GM18517 (cell line): ENCODE measurements around the gene CNOT4.

Source experiments
- ATAC-seq: cut with Tn5 transposase; IDR thresholded peaks from one replicate; pipeline ENCODE4 v1.9.1; 2021; ENCODE audit warnings: mild to moderate bottlenecking, moderate library complexity; ENCODE audit not compliant: unreplicated experiment

The CNOT4 gene

DNA sequence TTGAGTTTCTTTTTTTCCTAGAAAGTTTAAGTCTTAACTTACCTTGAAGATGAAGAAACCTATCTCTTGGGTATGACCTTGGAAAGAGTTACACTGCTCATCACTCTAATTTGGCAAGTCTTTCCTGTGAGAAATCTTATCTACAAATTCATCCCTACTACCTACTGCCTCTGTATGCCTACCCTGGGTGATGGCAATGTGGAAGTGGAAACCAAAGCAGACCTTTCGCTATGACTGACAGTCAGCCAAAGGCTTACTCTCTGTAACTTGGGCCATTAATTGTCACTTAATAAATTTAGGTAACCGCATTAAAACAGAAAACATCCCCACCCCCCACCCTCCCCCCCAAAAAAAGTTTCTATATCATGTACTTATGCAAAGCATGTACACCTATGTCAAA is 103.9 kb downstream of the CNOT4 start:
- ATAC-seq: no peak

DNA sequence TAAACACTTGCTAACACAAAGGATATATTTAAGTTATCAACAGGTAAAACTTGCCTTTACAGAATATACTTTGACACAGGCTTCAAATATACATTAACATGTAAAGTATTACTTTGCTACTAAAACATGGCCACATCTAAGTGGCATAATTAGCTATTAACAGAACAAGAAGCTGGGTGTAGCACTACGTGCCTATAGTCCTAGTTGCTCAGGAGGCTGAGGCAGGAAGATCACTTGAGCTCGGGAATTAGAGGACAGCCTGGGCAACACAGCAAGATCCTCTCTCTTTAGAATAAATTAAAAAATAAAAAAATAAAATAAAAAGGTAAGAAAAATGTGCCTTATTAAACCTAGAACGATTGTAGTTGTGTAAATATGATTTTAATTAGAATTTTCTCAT is 106.6 kb downstream of the CNOT4 start:
- no peak for ATAC-seq

DNA sequence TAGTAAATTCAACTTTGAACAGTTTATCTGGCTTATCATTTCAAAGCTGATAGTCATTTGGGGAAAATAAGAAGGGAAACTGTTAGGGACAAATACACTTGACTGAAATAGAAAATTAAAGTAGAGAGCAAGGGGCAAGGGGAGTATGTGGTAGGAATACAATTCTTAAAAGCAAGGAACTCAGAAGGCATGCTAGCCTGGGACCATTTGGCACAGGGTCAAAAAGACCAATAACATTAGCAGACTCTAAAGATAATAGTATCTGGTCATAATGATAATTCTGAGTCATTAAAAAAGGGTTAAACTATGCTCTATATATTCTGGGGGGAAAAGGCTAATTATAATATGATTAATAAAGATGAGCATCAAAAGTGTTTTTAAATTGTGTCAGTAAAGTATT is 112.2 kb downstream of the CNOT4 start:
- ATAC-seq: no peak

DNA sequence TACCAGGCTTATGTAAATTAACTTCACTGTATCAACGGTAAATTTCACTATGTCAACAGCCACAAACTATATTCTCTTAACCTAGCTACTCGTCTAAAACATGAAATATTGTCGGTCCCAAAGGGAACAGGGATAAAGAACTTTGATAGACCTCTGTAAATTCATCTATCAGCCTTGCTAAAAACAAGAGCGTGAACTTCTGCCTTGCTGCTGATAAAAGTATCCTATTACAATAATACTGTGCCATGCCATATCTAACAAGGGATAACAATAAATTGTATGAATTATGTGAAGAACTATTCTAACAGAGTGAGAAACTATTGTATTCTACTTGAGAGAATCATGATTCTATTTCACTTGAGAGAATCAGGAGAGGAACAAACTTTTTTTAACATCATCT is 117.2 kb downstream of the CNOT4 start:
- ATAC-seq: no peak

DNA sequence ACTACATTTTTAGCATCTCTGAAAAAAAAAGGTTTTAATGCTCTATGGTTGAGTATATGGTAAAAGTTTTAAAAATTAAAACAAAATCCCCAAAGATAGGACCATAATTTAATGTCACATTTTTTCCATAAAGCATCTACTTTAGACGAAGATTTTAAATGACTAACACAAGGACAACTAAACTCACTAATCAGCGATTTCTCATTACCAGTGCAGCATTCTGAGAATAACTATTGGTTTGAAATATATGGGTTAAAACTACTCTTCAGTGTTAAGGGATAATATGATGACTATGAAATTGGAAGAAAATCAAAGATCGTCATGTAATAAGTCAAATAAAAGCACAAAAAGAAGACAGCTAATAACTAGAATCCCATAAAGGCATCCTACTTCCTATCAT is 118.4 kb downstream of the CNOT4 start:
- no peak for ATAC-seq

DNA sequence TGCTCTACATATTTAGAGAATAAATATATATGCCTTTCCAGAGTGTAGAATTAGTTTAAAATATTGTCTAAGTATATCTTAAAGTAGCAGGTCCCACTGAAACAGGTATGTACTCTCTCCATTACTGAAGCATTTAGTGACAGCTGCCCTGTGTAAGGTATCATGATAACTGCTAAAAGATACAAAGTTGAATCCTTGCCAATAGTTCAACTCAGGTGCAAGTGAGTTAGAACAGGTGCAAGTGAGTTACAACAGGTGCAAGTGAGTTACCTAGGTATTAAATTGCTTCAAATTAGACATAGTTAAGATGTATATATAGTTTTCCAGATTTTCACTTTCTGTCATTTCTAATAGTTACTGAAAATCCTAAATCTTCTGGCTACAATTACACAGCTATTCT is 119.1 kb downstream of the CNOT4 start:
- no peak for ATAC-seq

DNA sequence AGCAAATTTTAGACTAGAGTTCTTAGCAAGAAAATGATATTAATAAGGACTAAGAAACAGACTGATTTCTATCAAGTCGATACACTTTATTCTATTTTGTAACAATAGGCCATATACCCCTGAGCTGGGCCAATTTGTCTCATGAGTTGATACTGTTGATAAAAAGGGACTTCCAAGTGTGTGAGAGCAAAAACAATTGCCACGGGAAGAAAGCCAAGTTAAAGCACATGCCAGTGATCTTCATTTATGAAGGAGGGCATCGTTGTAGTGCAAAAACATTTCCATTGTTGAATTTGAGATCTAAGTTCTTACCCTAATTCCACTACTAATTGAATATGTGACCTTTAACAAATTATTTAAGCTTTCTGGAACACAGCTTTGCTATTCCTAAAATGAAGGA is 119.9 kb downstream of the CNOT4 start:
- no peak for ATAC-seq

DNA sequence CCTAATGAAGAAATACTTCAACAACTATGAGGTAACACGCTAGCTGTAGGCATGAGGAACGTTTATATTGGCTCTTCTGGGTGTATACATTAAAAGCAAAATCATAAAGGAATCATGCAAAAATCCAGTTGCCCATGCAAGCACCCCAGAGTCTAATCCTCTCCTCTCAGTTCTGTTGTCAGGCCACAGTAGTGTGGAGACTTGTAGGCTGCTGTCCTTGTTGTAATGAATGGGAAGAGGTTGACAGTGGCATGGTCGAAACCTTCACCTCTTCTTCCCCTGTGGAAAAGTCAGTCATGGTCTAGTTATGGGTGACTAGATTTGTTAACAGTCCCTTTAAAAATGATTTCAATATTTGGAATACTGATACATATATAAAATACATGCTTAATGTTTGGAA is 121.3 kb downstream of the CNOT4 start:
- no peak for ATAC-seq

DNA sequence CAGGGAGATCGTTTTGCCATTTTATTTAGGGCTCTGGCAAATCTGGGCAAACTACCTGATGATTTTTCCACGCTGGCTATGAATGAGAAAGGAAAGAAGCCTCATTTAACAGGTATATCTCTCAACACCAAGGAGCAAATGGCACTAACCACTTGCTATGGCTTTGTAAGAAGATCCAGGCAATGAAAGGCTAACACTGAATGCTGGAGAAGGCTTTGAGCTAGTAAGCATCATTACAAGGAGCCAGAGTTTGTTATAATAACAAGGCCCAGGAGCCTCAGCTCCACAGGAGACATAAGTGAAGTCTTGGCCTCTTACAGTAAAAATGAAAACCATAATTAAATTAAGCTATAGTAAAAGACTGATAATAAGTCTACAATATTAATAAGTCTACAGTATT is 123.1 kb downstream of the CNOT4 start:
- no peak for ATAC-seq

DNA sequence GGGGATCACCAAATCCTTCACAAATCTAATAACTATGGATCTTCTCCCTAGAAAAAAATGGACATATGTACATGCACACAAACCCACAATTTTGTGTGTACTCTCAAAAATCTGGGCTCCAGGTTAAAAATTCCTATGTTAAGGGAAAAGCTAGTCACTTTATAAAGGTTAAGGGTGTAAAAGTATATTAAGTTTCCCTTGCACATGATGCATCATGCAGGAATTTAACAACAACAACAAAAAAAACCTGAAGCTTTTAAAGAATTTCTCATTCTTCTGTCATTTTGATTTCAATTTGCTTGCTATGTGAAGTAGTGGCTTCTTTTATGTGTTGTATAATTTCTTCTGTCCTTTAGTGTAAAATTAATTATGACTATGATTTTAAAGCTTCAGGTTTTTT is 123.7 kb downstream of the CNOT4 start:
- no peak for ATAC-seq

DNA sequence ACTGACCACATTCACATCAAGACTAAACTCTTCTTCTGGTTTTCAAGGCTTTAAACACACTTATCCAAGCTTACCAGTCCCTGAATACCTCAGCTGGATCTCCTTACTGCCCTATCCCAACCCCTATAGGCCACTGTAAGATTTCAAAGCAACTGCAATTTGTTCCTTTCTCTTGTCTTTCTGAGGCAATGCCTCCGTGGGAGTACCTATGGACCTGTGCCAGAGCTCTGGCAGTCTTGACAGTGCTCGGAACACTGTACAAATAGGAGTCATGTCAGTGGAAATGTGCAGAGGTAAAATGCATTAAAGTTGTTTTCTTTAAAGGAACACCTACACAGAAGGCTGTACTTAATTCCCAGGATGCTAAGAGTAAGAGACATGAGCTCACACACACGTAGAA is 124.7 kb downstream of the CNOT4 start:
- ATAC-seq: no peak

DNA sequence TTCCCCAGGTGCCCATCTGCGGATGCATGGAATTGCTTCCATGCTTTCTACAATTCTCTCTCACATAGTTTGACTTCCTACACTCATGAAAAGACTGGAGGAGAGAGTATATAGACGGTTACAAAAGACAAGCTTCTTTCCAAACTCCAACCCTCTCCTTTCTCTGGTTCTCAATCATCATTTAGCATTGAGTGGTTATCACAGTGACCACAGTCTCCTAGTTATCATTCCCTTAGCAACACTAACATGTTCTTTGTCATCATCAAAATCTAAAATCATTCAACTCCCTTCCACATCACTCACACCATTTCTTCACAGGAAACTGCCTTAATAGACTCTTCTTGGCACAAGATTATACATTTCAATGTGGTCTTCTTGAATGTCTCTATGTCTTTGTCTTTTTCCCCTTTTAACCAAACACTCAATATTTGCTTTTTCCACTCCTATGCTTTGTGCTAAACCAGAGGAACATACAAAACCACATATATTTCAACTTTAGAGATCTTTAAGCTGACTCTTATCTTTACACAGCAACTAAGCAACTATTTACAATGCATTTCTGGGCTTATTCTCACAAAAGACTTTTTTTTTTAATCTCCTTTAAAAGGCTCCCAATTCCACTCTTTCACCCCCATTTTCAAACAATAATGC is 126.3 kb downstream of the CNOT4 start:
- ATAC-seq: no peak

DNA sequence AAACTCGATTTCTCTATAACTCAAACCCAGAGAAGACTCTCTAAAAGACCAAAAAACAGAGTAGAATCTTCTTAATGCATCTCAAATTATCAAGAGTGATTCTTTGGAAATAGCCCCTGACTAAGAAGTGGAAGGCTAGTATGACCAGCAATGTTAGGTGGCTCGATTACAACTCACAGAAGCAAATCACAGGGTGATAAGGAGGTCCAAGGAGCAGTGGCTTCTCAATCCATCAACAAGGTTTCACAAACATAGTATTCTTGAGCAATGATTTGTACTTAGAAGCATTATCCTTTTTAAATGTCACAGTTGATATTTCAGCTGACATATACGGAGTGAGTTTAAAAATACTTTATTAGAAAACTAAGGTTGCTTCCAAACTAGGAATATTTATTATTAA is 127.7 kb downstream of the CNOT4 start:
- ATAC-seq: no peak

DNA sequence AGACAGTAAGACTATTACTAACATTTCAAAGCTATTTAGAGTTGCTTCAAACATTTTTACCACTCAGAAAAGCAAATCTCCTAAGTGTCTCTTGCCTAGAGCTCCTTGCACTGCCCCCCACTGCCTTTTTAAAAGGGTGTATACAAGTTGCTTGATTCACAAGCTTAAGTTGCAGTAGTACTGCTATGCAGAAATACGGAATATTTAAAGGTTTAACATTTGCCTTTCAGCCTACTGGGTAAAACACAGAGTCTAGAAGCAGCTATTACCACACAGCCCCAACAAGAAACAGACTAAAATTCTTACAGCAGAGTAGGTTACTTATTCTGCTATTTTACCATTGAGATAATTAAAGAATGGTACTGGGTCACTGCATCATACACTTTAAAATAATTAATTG is 128.5 kb downstream of the CNOT4 start:
- ATAC-seq: no peak

DNA sequence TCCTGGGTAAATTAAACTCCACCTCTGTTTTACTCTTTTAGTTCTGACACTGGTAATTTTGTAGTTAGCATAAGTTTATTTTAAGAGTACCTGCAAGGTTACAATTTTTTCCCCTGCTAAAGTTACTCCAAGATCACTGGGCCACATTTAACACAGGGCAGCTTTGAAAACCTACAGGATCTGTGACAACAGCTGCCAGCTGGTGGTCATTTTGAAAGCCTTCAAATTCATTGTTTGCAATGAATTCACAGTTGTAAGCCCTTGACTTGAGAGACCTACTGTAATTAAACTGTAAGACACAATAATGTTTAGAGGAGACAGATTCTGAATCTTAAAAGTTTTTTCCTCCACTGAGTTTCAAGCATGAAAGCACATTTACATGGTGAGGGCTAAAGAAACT is 129.6 kb downstream of the CNOT4 start:
- ATAC-seq: no peak

DNA sequence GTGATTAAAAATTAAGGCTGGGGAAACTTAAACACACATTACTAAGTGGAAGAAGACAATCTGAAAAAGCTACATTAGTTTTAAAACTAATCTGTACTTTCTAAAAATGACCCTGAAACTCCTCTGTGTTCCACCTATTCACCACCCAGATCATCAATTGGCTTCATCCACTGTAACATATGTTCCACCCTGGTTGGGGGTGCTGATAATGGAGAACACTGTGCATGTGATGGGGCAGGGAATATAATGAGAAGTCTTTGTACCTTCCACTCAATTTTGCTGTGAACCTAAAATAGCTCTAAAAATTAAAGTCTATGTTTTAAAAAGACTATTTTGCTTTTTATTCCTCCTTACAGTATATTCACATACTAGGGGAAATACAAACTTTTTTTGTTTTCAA is 132.7 kb downstream of the CNOT4 start:
- ATAC-seq: no peak

DNA sequence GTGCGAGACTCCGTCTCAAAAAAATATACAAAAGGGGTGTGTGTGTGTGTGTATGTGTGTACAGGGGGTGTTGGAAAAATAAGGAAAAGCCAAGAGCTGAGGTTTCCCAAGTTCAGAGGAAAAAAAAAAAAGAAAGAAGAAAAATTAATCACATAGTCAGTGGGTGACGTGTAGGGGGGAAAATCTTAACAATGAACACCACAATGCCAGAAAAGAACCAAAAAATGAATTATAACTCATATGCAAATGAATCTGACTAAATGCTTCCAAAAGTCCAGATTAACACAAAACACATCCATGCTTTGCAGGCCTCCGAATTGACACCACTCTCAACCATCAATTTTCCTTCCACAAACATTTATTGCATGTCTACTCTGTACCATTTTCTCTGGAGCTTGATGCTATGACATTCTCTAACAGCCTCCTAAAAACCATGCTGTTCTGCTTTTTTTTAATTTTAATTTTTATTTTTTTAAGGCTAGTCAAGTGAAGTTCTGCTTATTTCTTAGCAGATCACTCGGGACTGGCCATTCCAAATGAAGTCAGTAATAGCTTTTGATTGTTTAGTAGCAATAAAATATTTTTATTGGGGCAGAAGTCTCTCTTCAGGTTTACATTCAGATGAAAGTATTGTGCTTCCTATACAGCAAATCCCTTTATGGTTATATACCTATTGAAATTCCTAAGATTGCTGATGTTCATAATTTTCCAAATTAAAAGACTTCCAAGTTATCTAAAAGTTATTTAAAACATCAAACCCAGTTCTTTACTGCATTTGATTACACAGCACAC is 133.8 kb downstream of the CNOT4 start:
- no peak for ATAC-seq

DNA sequence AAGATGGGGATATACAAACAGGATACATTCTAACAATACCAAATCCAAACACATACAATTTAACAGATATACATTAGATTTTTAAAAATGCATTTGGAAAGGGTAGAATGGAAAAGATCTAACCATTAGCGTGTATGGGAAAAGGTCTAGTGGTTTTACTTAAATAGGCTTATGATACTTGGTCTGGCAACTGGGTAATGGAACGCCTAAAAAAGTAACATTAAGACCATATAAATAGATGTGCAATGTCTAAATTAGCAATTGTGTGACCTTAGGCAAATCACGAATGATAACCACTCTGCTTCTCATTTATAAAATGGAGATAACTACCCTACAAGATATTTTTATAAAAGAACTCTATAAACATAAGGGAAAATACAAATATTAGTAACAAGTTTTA is 135.2 kb downstream of the CNOT4 start:
- no peak for ATAC-seq

DNA sequence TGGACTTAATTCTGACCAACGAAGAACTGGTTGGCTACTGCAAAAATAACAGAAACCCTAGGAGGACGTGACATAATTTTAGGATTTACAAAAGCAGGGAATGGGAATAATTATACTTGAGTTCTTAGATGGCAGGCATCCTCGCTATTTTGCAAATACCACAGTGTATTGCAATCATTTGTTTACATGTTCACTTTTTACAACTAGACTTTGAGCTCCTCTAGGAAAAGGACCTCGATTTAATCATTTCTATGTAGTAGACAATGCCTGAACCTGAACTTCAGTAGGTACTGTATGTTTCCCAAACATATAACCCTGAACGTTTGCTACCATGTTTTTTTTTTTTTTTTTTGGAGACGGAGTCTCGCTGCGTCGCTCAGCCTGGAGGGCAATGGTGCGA is 137.7 kb downstream of the CNOT4 start:
- ATAC-seq: no peak

DNA sequence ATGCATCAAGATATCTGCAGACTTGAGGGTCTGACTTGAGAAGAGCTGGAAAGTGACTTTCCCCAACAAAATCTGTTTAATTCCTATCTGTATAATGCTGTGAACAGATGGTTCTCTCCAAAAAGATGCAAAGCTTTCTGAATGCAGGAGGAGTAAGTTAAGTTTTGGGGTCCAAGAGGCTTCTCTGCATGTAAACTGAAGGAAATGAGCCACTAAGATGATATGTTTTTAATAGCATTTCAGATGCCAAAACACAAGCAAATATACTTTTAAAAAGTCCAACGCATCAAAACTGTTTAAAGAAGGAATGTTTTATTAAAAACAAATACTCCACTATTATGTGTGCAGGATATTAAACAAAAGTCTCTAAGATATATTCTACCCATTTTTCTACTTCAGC is 139.2 kb downstream of the CNOT4 start:
- no peak for ATAC-seq

DNA sequence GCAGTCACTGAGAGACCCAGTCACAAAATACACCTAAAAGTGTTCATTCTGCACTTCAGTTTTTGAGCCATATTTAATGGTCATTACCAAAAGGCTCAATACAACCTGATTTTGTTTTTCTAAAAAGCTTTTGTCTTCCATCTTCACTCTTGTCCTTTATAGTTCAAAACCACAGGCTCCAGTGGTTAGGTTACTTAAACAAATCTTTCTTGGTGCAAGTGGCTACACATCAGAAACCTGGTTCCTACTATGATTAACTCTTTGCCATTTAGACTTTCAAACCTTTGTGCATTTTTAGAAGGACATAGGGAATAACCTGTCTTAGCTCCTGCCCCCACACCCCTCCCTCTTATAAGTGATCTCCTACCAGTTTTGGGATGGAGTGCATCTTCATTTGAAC is 140.5 kb downstream of the CNOT4 start:
- no peak for ATAC-seq

DNA sequence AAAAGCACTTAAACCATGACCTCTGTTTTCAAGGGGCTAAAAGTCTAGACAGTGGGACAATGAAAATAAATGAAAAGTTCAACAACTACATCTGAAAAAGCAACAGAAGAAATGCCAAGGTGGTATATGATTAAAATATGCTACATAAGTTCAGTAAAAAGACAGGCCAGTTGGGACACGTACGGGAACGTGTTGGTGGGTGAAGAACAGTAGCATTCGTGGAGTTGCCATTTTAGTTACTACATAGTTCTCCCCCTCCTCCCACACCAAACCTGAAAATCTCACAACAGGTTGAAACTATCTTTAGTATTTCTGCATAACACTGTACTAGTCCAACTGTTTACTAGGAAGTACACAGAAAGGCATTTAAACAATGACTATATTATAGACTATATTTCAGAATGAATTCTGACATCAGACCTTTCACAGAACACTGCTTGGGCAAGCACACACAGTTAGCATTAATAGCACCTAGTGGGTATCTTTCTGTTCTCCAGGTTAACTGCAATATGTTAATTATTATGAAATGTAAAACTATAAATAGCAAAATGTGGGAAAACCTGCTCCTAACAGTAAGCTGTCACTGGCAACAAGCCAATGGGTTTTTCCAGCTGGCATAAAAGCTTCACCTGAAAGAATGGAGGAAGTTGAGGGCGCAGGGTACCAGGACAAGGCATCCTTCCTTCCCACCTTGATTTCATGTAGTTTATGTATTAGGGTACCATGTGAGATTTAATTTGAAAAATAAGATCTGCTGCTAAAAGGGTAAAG is 141.3 kb downstream of the CNOT4 start:
- ATAC-seq: no peak
